WTC11 (cell line): ENCODE data around the gene IL6ST. TPM values are rescaled to one million over a fixed set of nuclear protein-coding genes. Genes with fewer than 3 reads are reported as not detected.

Experiments used
- ATAC-seq: fragments of 200-7000 bp; cut with Tn5 transposase; 2 replicates; pipeline ENCODE4 v1.10.0; 2021; ENCODE audit warnings: mild to moderate bottlenecking, moderate library complexity
- CTCF ChIA-PET: fragments of 300-600 bp; sonication (Branson Sonifier 250); formaldehyde crosslinking; loops from one replicate; lab custom pipeline; 2021; ENCODE audit warnings: antibody characterized with exemption; lab: Charles Lee
- POLR2A ChIA-PET: fragments of 350-600 bp; sonication (Branson Sonifier 250); formaldehyde crosslinking; loops from one replicate; lab custom pipeline; 2021; ENCODE audit warnings: antibody characterized with exemption; lab: Charles Lee
- DNase-seq: peaks from one replicate; pipeline ENCODE4 v3.0.0; 2021; ENCODE audit warnings: low spot score
- H3K27ac Mint-ChIP-seq: 2 replicates; pipeline ENCODE4 v1.8.0; 2021; ENCODE audit warnings: mixed read lengths
- H3K27me3 Mint-ChIP-seq: 2 replicates; pipeline ENCODE4 v1.8.0; 2021; ENCODE audit warnings: low read depth, mild to moderate bottlenecking, moderate library complexity, mixed read lengths
- H3K36me3 Mint-ChIP-seq: 2 replicates; pipeline ENCODE4 v1.8.0; 2021; ENCODE audit warnings: mixed read lengths
- H3K4me1 Mint-ChIP-seq: 2 replicates; pipeline ENCODE4 v1.8.0; 2022; ENCODE audit warnings: mixed read lengths
- H3K4me3 Mint-ChIP-seq: 2 replicates; pipeline ENCODE4 v1.8.0; 2021; ENCODE audit warnings: mild to moderate bottlenecking, moderate library complexity, mixed read lengths
- H3K9me3 Mint-ChIP-seq: 2 replicates; pipeline ENCODE4 v1.8.0; 2021; ENCODE audit warnings: mixed read lengths
- ATF1 ChIP-seq: sonication (generic); formaldehyde crosslinking; IDR thresholded peaks from 2 replicates; pipeline ENCODE4 v1.8.1; 2023; ENCODE audit warnings: mild to moderate bottlenecking, moderate library complexity, missing genetic modification reagents
- ATF6 ChIP-seq: sonication (generic); formaldehyde crosslinking; IDR thresholded peaks from 2 replicates; pipeline ENCODE4 v1.8.1; 2023; ENCODE audit warnings: mild to moderate bottlenecking, missing genetic modification reagents
- ELF4 ChIP-seq: sonication (generic); formaldehyde crosslinking; IDR thresholded peaks from 2 replicates; pipeline ENCODE4 v1.8.1; 2022; ENCODE audit warnings: low read depth, mild to moderate bottlenecking, moderate library complexity, missing genetic modification reagents
- HMGA2 ChIP-seq: fragments of 250-450 bp; sonication (Bioruptor Pico); IDR thresholded peaks from 2 replicates; pipeline ENCODE4 v1.4.0; 2021; ENCODE audit warnings: mild to moderate bottlenecking, moderate library complexity
- HMGXB4 ChIP-seq: sonication (generic); formaldehyde crosslinking; IDR thresholded peaks from 2 replicates; pipeline ENCODE4 v1.8.1; 2023; ENCODE audit warnings: mild to moderate bottlenecking, moderate library complexity, missing genetic modification reagents
- KAT7 ChIP-seq: sonication (generic); formaldehyde crosslinking; IDR thresholded peaks from 2 replicates; pipeline ENCODE4 v1.8.1; 2023; ENCODE audit warnings: missing genetic modification reagents, mild to moderate bottlenecking, borderline replicate concordance
- MAX ChIP-seq: sonication (generic); formaldehyde crosslinking; IDR thresholded peaks from 2 replicates; pipeline ENCODE4 v1.8.0; 2022; ENCODE audit warnings: mild to moderate bottlenecking, missing genetic modification reagents
- NFYB ChIP-seq: sonication (generic); formaldehyde crosslinking; conservative IDR thresholded peaks from 2 replicates; pipeline ENCODE4 v1.8.0; 2022; ENCODE audit warnings: low read depth, missing genetic modification reagents
- PRDM15 ChIP-seq: sonication (generic); formaldehyde crosslinking; IDR thresholded peaks from 2 replicates; pipeline ENCODE4 v1.8.0; 2022; ENCODE audit warnings: missing genetic modification reagents
- SP1 ChIP-seq: sonication (generic); formaldehyde crosslinking; conservative IDR thresholded peaks from 2 replicates; pipeline ENCODE4 v1.8.1; 2022; ENCODE audit warnings: missing genetic modification reagents
- TP53 ChIP-seq: sonication (generic); formaldehyde crosslinking; IDR thresholded peaks from 2 replicates; pipeline ENCODE4 v1.8.1; 2023; ENCODE audit warnings: mild to moderate bottlenecking, missing genetic modification reagents
- ZNF232 ChIP-seq: sonication (generic); formaldehyde crosslinking; IDR thresholded peaks from 2 replicates; pipeline ENCODE4 v1.8.0; 2022; ENCODE audit warnings: mild to moderate bottlenecking, missing genetic modification reagents
- ZNF263 ChIP-seq: sonication (generic); formaldehyde crosslinking; IDR thresholded peaks from 2 replicates; pipeline ENCODE4 v1.8.1; 2022; ENCODE audit warnings: low read depth, mild to moderate bottlenecking, moderate library complexity, missing genetic modification reagents
- ZNF396 ChIP-seq: fragments of 250-450 bp; sonication (Bioruptor Pico); IDR thresholded peaks from 2 replicates; pipeline ENCODE4 v1.8.0; 2021; ENCODE audit warnings: mild to moderate bottlenecking, moderate library complexity, borderline replicate concordance
- ZNF416 ChIP-seq: fragments of 250-450 bp; sonication (Bioruptor Pico); IDR thresholded peaks from 2 replicates; pipeline ENCODE4 v1.9.0; 2021; ENCODE audit warnings: mild to moderate bottlenecking, inconsistent platforms
- total RNA-seq: library from RNA; stranded (reverse); gene quantifications from 3 replicates; pipeline ENCODE4 v1.2.3, GENCODE V29; 2021
- TF ChIP-seq, protein P1 (sequence below): sonication (generic); formaldehyde crosslinking; IDR thresholded peaks from 2 replicates; pipeline ENCODE4 v1.8.0; 2022; ENCODE audit warnings: mild to moderate bottlenecking, missing genetic modification reagents

The IL6ST gene
- total RNA-seq, 1 experiment from 2014 or later, result 8.4 TPM

DNA sequence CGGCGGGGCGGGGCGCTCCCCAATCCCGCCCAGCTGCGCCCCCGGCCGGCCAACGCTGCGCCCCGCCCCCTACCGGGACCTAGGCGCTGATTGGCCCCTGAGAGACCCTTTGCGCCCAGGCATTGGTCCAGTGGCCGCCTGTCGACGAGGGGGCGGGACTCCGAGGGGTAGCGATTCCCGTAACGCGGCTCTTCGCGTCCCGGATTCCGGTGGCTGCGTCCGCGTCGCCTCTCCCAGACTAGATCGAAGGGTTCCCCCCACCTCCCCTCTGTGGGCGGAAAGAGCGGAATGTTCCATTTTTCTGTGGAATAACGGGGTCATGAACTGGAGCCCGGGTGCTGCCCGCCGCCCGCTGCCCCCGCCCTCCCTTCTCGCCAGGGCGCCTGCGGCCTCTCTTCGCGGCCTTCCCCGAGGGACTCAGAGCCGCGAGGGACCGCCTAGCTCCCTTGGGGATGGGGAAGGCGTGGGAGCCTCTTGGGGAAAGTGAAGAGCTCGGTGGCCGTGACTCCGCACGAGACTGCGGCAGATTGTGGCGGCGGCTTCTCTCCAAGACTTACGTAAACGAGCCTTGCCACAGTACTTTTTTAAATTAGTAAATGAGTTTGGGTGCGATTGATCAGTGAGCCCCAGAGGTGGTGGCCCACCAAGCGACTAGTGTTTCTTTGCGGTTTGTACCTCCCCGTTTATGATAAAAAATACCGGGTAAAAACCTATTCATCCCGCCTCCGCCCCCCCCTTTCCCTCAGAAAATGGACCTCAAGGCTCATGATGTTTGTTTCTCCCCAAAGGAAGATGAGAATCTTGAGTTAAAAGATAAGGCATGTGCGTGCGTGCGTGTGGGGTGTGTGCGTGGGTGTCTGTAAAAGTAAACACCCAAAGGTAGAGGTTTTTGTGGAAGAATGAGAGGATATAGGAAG lies 493 bp upstream of the IL6ST start:
- H3K9me3 Mint-ChIP-seq, result peaks cover 4% of the 10 kb centered on the region
- peak overlapping the region; percentile 79 for H3K4me3 Mint-ChIP-seq
- POLR2A ChIA-PET, result interaction anchor here (0.5 kb wide), 1 partner anchor 26 kb away, joined by 3 read pairs; no protein-coding TSS in a partner anchor
- no peaks in the 10 kb centered on the region; the same call in 1 of the 2 replicates for H3K27me3 Mint-ChIP-seq
- peak; percentile 97 for DNase-seq
- H3K4me1 Mint-ChIP-seq, result peaks cover 28% of the 10 kb centered on the region
- ATAC-seq, result peak; percentile 98
- H3K36me3 Mint-ChIP-seq, result no peaks in the 10 kb centered on the region
- peak overlapping the region; percentile 69 for H3K27ac Mint-ChIP-seq
- no peak for TF ChIP-seq TP53 (CRISPR knock-in tag)
- TF ChIP-seq MAX (CRISPR knock-in tag), result 0 out of 2 replicates have a peak, but pooled peaks have one; percentile 61
- no peak for TF ChIP-seq ZNF396 (CRISPR knock-in tag)
- TF ChIP-seq HMGXB4 (CRISPR knock-in tag), result peak; percentile 48
- TF ChIP-seq SP1 (CRISPR knock-in tag), result peak; percentile 92
- no peak for TF ChIP-seq HMGA2 (CRISPR knock-in tag)
- TF ChIP-seq, protein P1, sequence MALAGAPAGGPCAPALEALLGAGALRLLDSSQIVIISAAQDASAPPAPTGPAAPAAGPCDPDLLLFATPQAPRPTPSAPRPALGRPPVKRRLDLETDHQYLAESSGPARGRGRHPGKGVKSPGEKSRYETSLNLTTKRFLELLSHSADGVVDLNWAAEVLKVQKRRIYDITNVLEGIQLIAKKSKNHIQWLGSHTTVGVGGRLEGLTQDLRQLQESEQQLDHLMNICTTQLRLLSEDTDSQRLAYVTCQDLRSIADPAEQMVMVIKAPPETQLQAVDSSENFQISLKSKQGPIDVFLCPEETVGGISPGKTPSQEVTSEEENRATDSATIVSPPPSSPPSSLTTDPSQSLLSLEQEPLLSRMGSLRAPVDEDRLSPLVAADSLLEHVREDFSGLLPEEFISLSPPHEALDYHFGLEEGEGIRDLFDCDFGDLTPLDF (CRISPR knock-in tag), result no peak
- no peak for TF ChIP-seq ZNF416 (CRISPR knock-in tag)
- no peak for TF ChIP-seq ATF6 (CRISPR knock-in tag)
- no peak for TF ChIP-seq ATF1 (CRISPR knock-in tag)
- peak; percentile 83 for TF ChIP-seq NFYB (CRISPR knock-in tag)
- no peak; the same call in 1 of the 2 replicates for TF ChIP-seq PRDM15
- CTCF ChIA-PET, result interaction anchor here (1.0 to 1.2 kb wide), 2 partner anchors 13 to 844 kb away, joined by 3 to 4 read pairs; no protein-coding TSS in a partner anchor

GRCh38 chr5:55993731-55994494 lies 850 bp downstream of the IL6ST start:
- no peak for TF ChIP-seq ELF4 (CRISPR knock-in tag)
- TF ChIP-seq ZNF263 (CRISPR knock-in tag), result no peak
- TF ChIP-seq KAT7 (CRISPR knock-in tag), result no peak
- no peak for TF ChIP-seq ZNF232 (CRISPR knock-in tag)
- peaks cover 28% of the 10 kb centered on the region for H3K4me1 Mint-ChIP-seq
- CTCF ChIA-PET, result interaction anchor here (0.6 to 1.2 kb wide), 3 partner anchors 11 to 62 kb away, joined by 3 to 4 read pairs (median 3); no protein-coding TSS in a partner anchor
- H3K27ac Mint-ChIP-seq, result peak overlapping the region; percentile 93
- ATAC-seq (no peak), DNase-seq (no peak)
- H3K4me3 Mint-ChIP-seq, result peak overlapping the region; percentile 96
- no peaks in the 10 kb centered on the region; the same call in 1 of the 2 replicates for H3K27me3 Mint-ChIP-seq
- H3K36me3 Mint-ChIP-seq, result no peaks in the 10 kb centered on the region
- POLR2A ChIA-PET, result interaction anchor here (0.5 kb wide), 1 partner anchor 66 kb away, joined by 3 read pairs; no protein-coding TSS in a partner anchor
- peaks cover 4% of the 10 kb centered on the region for H3K9me3 Mint-ChIP-seq
